GM21447 (cell line): Measurements from ENCODE around the gene ERN2.

ENCODE experiments used
- ATAC-seq: cut with Tn5 transposase; IDR thresholded peaks from one replicate; pipeline ENCODE4 v1.9.1; 2021; ENCODE audit not compliant: unreplicated experiment

ERN2 gene

DNA sequence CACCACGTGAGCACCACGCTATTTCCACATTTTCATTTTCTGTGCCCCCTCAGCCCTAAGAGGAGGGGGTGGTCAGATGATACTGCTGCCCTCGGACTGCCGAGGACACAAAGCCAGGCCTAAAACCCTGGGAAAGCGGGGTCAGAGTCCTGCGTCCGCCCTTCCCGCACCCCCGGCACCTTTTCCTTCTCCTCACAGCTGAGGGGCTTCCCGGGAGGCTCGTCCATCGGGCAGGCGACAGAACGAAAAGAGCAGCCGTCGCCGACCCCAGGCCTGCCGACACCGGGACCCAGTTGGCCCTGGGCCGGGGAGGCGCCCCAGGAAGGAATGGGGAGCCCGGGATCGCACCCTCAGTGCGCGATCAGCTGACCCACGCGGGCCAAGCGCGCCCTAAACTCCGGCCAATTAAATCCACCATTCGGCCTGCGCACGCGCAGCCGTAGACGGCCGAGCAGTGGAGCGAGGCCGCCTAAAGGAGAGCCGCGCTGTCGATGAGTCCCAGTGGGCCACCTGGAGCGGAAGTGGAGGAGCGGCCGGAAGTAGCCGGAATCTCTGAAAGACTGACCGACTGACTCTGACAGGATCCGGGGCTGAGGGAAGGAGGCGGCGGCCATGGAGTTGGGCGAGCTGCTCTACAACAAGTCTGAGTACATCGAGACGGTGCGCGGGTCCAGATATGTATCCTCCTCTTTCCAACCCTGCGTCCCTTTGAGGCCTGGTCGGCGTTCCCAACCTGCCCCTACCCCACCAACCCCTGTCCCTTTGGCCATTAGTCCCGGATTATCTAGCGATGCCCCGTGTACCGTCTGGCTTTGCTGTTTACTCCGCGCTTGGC, 71.9 kb downstream of the ERN2 start, which contains the start of the genes DCTN5 and PALB2:
DCTN5 (plus strand) TSS at position 536 of the 835 bp plus-strand sequence; CDS start at position 613, 77 bp downstream.
PALB2 (minus strand) TSS at position 380 of the 835 bp plus-strand sequence; CDS start at position 227, 153 bp downstream.
- ATAC-seq: peak; percentile 96

DNA sequence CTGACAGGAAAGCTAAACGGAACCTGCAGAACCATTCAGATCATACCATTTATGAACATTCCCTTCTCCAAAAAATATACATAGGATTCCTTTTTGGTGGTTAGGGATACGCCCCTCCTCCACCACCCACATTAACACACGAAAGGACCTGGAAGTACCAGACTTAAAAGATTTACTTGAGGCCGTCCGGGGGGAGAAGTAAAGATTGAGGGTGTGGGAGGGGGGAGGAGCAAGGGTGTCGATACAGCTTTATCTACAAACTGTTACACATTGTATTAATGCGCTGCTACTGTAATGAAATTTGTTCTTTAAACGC, 72.4 kb downstream of the ERN2 start:
- no peak for ATAC-seq
